Measurements from ENCODE around the gene PLAC9.
"Not testable (repeated sequence)": the region's sequence is repeated elsewhere in the genome, so short reads cannot be mapped to it uniquely, and the experiment has no call there.

- TF ChIP-seq CTCF (IDR thresholded peaks at IDR 0.05; ENCODE audit: insufficient read depth, low read length, poor library complexity, severe bottlenecking); EZH2phosphoT487 (conservative IDR thresholded peaks at IDR 0.05; ENCODE audit: low read length): not testable (repeated sequence)
These were observed 1.2 kb downstream of the PLAC9 start for GRCh38 chr10:80133687-80134086.

All from SU-DHL-6 (cell line).